ENCODE data around the gene RIPK4. TPM values are rescaled to one million over a fixed set of nuclear protein-coding genes. Genes with fewer than 3 reads are reported as not detected.

Gene RIPK4
- total RNA-seq, 2 experiments from 2014 or later = 0.56 to 0.64 TPM

DNA sequence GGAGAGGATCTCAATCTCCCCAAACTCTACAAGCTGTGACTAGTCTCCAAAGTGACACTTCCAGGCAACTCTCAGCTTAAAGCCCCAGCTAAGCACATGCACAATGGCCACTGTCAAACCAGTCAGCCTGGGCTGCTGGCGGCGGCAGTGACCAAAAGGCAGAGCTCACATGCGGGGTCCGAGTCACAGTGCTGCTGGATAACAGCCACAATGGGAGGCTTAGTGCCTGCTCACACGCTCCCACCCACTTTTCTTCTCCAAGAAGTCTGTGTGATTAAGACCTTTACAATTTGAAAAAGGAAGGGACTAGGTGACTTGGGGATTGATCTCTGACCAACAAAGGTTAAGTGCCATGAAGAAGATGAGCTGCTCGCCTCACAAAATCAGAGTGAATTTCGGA, 16.8 kb downstream of the RIPK4 start:
- ATAC-seq = no peak
- POLR2A ChIA-PET = no interaction called here

DNA sequence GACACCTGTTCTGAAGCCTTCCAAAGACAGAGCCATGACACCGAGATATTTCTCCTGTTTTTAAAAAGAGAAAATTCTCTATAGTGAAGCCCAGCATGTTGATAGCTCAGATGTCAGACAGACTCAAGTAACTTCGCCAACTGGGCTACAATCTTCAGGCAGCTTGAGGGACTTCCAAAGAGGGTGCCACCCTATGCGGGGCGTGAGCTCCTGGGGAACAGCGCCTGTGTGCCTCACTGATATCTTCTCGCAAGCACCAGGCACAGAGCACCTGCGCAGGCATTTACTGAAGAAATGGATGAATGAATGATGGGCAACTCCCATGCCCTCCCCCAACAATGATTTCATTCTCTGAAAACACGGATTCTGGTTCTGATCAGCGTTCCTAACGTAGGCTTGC, 17.6 kb downstream of the RIPK4 start:
- ATAC-seq (no peak), DNase-seq (no peak)
- intact Hi-C loops (cut with DNase I, micrococcal nuclease) = no loop called here
- POLR2A ChIA-PET = no interaction called here
- Mint-ChIP-seq H3K4me3 (no peak overlapping the region), H3K4me1 (no peaks in the 10 kb centered on the region), H3K27me3 (no peaks in the 10 kb centered on the region), H3K36me3 (ENCODE audit: low read depth) (no peaks in the 10 kb centered on the region), H3K27ac (no peak overlapping the region), H3K9me3 (ENCODE audit: low read depth) (no peaks in the 10 kb centered on the region)
- CTCF ChIA-PET = no interaction called here

More for the DNA sequence above, 16.8 kb downstream of the RIPK4 start:
- no peaks in the 10 kb centered on the region for H3K36me3 Mint-ChIP-seq (ENCODE audit: low read depth)
- no peak overlapping the region for H3K27ac Mint-ChIP-seq
- no peaks in the 10 kb centered on the region for H3K27me3 Mint-ChIP-seq
- H3K4me3 Mint-ChIP-seq = no peak overlapping the region
- DNase-seq = no peak
- CTCF ChIA-PET = no interaction called here
- H3K4me1 Mint-ChIP-seq = no peaks in the 10 kb centered on the region
- no peaks in the 10 kb centered on the region for H3K9me3 Mint-ChIP-seq (ENCODE audit: low read depth)
- intact Hi-C loops (cut with DNase I, micrococcal nuclease) = no loop called here

DNA sequence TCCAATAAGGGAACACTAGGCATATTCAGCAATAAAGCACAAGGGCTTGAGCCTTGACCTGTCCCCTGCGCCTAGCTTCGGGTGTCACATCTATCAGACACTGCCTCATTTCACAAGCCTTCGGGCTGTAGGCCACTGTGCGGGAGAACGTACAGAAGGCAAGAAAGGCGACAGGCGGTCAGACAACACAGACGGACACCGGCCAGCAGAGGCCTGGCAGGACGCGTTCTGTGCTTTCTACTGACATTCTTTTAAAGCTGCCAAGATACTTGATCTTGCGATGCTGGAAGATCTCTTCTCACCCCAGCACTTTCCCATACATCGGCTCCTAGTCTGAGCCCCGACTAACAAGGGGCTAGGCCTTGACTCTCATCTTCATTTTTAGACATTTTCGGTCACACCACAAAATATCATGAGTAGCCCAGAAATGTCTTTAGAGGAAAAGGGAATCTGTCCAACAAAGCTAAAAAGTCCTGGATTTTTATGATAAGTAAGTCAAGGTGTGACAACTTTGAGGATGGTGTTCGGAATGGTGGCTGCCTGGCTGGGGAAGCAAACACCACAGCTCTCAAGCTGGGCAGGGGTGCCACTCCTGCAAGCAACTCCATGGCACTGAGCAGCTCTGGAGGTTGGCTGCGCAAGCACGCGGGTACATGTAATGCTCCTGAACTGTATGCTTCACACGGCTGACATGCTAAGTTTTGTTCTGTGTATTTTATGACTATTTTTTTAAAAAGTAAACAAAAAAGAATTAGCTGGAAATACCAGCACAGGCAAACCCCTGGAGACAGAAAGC, 18.7 kb downstream of the RIPK4 start:
- Mint-ChIP-seq H3K27ac (no peak overlapping the region), H3K27me3 (no peaks in the 10 kb centered on the region), H3K4me1 (no peaks in the 10 kb centered on the region), H3K9me3 (ENCODE audit: low read depth) (no peaks in the 10 kb centered on the region), H3K4me3 (no peak overlapping the region), H3K36me3 (ENCODE audit: low read depth) (no peaks in the 10 kb centered on the region)
- no peak for DNase-seq
- ATAC-seq = no peak
- ChIA-PET CTCF (interaction anchor here (0.7 kb wide), 1 partner anchor 218 kb away, joined by 3 read pairs; no protein-coding TSS in a partner anchor), POLR2A (no interaction called here)
- intact Hi-C loops (cut with DNase I, micrococcal nuclease) = no loop called here

DNA sequence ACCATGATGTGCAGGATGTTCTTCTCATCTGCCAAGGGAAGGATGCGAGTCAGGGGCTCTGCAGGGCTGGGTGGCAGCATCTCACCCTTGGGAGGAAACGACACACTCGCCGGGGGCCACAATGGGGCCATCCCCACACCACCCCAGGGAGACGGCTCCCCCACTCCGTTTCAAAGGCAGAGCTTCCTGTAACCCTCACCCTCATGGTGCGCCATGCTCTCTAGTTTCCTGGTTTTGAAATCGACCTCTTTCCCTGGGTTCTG, 20.2 kb downstream of the RIPK4 start:
- ATAC-seq = no peak
- Mint-ChIP-seq H3K9me3 (ENCODE audit: low read depth) (no peaks in the 10 kb centered on the region), H3K36me3 (ENCODE audit: low read depth) (no peaks in the 10 kb centered on the region), H3K4me3 (no peak overlapping the region), H3K4me1 (no peaks in the 10 kb centered on the region), H3K27ac (no peak overlapping the region), H3K27me3 (no peaks in the 10 kb centered on the region)
- ChIA-PET POLR2A (no interaction called here), CTCF (no interaction called here)
- intact Hi-C loops (cut with DNase I, micrococcal nuclease) = no loop called here
- no peak for DNase-seq

DNA sequence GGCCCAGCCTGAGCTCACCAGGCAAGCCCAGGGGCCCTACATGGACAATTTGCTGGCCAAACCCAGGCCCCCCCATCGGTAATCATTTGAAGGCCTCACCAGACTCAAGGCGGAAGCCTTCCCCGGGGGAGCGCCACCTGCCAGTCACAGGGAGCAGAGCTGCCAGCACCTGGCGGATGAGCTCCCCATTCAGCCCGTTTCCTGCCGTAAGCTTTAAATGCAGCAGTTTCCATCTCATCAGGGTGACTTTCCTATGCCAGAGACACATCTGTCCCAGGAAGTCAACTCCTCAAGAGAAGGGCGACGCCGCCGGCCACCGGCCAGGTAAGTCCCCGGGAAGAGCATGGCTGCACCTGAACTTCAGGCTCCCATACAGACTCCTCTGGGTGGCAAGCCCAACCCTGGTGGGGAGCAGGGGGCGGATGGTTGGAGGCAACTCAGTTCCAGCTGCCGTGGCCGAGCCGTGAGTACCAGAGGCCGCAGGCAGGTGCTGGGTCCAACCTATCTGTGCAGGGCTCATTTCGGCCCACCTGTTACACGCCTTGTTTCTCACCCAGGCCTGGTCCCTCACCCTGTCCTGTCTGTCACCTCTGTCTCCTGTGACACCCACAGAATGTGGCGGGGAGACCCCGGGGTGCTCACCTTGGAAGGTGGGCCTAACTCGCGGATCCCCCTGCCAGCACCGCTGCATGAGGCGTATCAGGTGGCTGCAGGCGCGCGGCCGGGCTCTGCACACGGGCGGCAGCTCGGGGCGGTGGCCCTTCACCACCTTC, 20.7 kb downstream of the RIPK4 start:
- H3K27me3 Mint-ChIP-seq = no peaks in the 10 kb centered on the region
- no peak for ATAC-seq
- no peak overlapping the region for H3K4me3 Mint-ChIP-seq
- peaks cover 1% of the 10 kb centered on the region for H3K36me3 Mint-ChIP-seq (ENCODE audit: low read depth)
- H3K9me3 Mint-ChIP-seq (ENCODE audit: low read depth) = no peaks in the 10 kb centered on the region
- ChIA-PET CTCF (interaction anchor here (0.6 to 0.8 kb wide), 2 partner anchors 37 to 368 kb away, joined by 3 to 4 read pairs; no protein-coding TSS in a partner anchor), POLR2A (no interaction called here)
- intact Hi-C loops (cut with DNase I, micrococcal nuclease) = no loop called here
- no peak overlapping the region for H3K27ac Mint-ChIP-seq
- H3K4me1 Mint-ChIP-seq = no peaks in the 10 kb centered on the region
- DNase-seq = no peak

DNA sequence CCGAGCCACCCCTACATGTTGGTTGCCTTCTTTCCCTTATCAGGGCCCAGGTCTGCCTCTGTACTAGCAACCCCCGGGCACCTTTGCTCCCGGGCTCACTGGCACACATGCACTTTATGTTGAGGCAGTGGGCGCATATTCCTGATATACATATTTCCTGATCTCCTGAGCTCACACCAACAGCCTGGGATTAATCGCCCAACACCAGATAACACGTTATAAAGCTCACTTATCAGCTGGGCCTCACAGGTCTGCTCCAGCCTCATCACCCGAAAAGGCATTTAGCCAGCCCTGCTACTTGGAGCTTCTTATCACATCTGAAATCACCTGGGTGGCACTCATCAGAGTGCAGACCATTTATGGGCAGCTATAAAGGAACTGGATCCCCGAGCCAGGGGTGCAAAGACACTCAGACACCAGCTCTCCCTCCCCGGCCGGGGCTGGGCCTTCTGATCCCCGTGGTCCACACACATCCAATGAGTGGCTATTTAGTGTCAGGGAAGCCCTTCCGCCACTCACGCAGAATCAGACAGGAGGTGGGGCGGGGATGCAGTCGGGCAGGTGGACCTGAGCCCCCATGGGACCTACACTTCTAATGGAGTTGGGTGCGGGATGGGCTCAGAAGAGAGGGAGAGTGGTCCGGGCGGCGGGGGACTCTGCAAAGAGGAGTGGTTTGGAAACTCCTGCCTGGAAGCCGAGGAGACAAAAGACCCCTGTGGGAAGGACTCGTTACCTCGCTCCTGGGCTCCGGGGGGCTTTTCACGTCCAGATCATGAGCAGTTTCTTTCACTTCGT, 21.6 kb downstream of the RIPK4 start:
- Mint-ChIP-seq H3K4me1 (no peaks in the 10 kb centered on the region), H3K27me3 (no peaks in the 10 kb centered on the region), H3K4me3 (no peak overlapping the region), H3K27ac (no peak overlapping the region), H3K36me3 (ENCODE audit: low read depth) (peaks cover 1% of the 10 kb centered on the region), H3K9me3 (ENCODE audit: low read depth) (no peaks in the 10 kb centered on the region)
- POLR2A ChIA-PET = no interaction called here
- CTCF ChIA-PET = interaction anchor here (0.8 to 1.1 kb wide), 2 partner anchors 16 to 369 kb away, joined by 3 read pairs; no protein-coding TSS in a partner anchor
- ATAC-seq = no peak
- DNase-seq = no peak
- intact Hi-C loops (cut with DNase I, micrococcal nuclease) = no loop called here

DNA sequence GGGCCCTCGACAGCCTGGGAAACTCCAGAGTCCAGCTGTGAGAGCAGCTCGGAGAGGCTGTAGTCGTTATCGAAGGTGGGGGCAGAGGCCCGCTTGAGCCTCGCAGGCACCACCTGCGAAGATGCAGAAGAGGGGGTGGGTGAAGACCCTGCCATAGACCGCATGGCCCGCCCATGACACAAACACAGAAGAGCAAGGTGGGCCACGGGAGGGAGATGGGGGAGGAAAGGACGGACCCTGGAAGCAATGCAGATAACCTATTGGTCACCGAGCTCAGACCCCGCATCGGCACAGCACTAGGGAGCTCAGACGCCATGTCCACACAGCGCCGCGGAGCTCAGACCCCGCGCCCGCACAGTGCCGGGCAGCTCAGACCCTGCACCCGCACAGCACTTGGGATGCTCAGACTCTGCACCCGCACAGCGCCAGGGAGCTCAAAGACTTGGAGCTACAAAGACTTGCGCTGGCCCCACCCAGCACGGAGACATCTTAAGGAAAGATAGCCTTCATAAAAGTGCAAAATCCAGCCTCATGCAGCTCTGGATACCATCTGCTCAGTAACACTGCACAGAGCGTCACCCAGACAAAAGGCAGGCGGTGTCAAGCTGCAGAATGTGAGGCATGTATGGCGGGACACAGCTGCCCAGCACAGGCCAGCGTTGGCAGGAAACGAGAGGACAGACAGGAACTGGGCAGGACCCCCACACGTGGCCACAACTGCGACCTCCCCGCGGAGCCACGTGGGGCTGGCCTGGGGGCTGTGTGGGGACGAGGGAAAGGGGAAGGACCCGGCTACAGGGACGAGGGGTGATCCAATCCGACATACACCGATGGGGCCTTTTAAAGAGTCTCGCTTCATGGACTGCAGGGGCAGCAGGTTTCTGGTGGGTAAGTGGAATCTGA, 22.6 kb downstream of the RIPK4 start:
- H3K9me3 Mint-ChIP-seq (ENCODE audit: low read depth) = no peaks in the 10 kb centered on the region

DNA sequence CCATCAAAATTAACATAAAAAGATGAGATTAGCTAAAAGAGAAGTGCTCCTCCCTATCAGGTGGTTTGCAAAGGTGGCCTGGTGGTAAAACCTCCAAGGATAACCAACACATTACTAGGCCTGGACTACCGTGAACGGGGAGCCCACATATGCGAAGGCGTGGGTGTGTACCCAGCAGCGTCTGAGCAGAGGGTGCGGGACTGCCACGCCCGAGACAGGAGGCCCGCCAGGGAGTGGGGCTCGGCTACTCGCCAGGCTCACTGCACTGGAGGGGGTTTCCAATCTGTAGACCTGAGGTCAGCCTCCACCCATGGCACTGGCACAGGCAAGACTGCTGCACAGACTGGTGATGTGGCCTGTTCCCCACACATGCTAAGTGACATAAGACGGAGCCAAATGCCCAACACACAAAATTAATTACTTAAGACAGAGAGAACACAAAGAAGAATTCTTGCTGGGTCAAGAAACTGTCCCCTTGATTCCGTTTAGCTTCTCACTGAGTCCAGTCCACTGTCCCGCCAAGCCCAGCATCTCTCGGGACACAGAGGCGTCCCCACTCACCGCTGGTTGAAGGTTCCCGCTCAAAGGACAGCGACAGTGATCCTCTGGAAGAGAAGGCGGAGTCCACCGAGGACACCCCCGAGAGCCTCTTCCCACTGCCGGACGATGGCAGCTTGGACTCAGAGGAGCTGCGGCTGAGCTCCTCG, 23.4 kb downstream of the RIPK4 start:
- ATAC-seq = no peak
- Mint-ChIP-seq H3K27ac (no peak overlapping the region), H3K9me3 (ENCODE audit: low read depth) (no peaks in the 10 kb centered on the region), H3K4me1 (no peaks in the 10 kb centered on the region), H3K27me3 (no peaks in the 10 kb centered on the region), H3K4me3 (no peak overlapping the region), H3K36me3 (ENCODE audit: low read depth) (peaks cover 1% of the 10 kb centered on the region)
- DNase-seq = no peak
- ChIA-PET CTCF (interaction anchor here (0.6 kb wide), 2 partner anchors 9 to 22 kb away, joined by 3 read pairs; no protein-coding TSS in a partner anchor), POLR2A (no interaction called here)
- intact Hi-C loops (cut with DNase I, micrococcal nuclease) = no loop called here

More for the DNA sequence above, 22.6 kb downstream of the RIPK4 start:
- DNase-seq (no peak), ATAC-seq (no peak)
- Mint-ChIP-seq H3K4me1 (no peaks in the 10 kb centered on the region), H3K27me3 (no peaks in the 10 kb centered on the region), H3K4me3 (no peak overlapping the region), H3K36me3 (ENCODE audit: low read depth) (peaks cover 1% of the 10 kb centered on the region), H3K27ac (no peak overlapping the region)
- CTCF ChIA-PET = interaction anchor here (0.6 to 1.1 kb wide), 3 partner anchors 10 to 22 kb away, joined by 3 read pairs; no protein-coding TSS in a partner anchor
- POLR2A ChIA-PET = no interaction called here
- intact Hi-C loops (cut with DNase I, micrococcal nuclease) = no loop called here

DNA sequence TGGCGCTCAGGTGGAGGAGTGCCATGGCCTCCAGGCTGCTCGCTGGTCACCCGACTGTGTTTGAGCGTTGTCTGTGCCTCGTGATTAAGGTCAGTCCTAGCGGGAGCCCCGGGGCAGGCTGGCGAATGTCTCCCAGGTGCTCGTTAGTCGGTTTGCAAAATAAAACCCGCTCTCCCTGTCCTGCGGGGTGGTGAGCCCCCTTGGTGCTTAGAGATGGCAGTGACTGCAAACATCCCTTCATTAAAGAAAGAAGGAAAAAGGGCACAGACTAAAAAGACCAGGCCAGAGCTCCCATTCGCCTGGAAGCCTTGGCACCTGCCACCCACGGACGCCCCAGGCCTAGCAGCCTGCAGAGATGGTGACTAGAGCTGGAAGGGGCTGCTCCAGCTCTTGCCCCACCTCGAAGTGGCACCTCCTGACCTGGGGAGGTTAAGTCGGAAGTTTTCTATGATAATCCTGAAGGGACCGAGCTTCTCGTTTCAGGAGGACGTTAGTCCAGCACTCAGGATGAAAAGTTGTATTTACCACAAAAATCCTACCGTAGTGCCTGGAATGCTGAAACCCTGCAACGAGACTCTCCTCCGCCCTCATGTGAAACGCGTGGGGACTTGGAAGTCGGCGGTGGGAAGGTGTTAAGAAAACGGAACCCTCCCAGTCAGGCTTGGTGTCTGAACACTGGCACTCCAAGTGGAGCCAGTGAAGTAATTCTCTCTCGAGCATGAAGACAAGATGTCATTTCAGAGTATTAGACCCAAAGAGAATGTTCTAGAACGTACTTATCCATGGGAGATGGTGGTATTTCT, 24.6 kb downstream of the RIPK4 start:
- CTCF ChIA-PET = interaction anchor here (0.5 kb wide), 1 partner anchor 33 kb away, joined by 3 read pairs; no protein-coding TSS in a partner anchor
- POLR2A ChIA-PET = interaction anchor here (0.6 kb wide), 1 partner anchor 34 kb away, joined by 6 read pairs; no protein-coding TSS in a partner anchor

More for the DNA sequence above, 24.6 kb downstream of the RIPK4 start:
- no peaks in the 10 kb centered on the region for H3K4me1 Mint-ChIP-seq
- ATAC-seq = no peak
- no peak overlapping the region for H3K27ac Mint-ChIP-seq
- no peaks in the 10 kb centered on the region for H3K27me3 Mint-ChIP-seq
- intact Hi-C loops (cut with DNase I, micrococcal nuclease) = no loop called here
- peaks cover 1% of the 10 kb centered on the region for H3K36me3 Mint-ChIP-seq (ENCODE audit: low read depth)
- H3K4me3 Mint-ChIP-seq = no peak overlapping the region
- no peak for DNase-seq
- peaks cover 4% of the 10 kb centered on the region for H3K9me3 Mint-ChIP-seq (ENCODE audit: low read depth)
